SK-N-SH treated with all-trans-retinoic acid at 6 μM for 48 hours (cell line): ENCODE data around the gene UCKL1.

Experiments used
- ATAC-seq: fragments of 200-7000 bp; cut with Tn5 transposase; 3 replicates; pipeline ENCODE4 v1.9.1; 2020; ENCODE audit warnings: mild to moderate bottlenecking, moderate library complexity
- BACH2 ChIP-seq: fragments of 250-450 bp; sonication (Bioruptor Pico); IDR thresholded peaks from 2 replicates; pipeline ENCODE4 v1.9.0; 2021; ENCODE audit warnings: mild to moderate bottlenecking, borderline replicate concordance
- CSDC2 ChIP-seq: fragments of 250-450 bp; sonication (Bioruptor Pico); IDR thresholded peaks from 2 replicates; pipeline ENCODE4 v1.5.0; 2020; ENCODE audit warnings: mild to moderate bottlenecking, moderate library complexity
- ESRRG ChIP-seq: fragments of 250-450 bp; sonication (Bioruptor Pico); IDR thresholded peaks from 2 replicates; pipeline ENCODE4 v1.6.1; 2021; ENCODE audit warnings: mild to moderate bottlenecking
- GLIS3 ChIP-seq: fragments of 250-450 bp; sonication (Bioruptor Pico); IDR thresholded peaks from 2 replicates; pipeline ENCODE4 v1.5.0; 2020; ENCODE audit warnings: mild to moderate bottlenecking, moderate library complexity
- OSR1 ChIP-seq: fragments of 250-450 bp; sonication (Bioruptor Pico); IDR thresholded peaks from 2 replicates; pipeline ENCODE4 v1.8.0; 2022; ENCODE audit warnings: moderate library complexity, mild to moderate bottlenecking, inconsistent platforms
- PATZ1 ChIP-seq: fragments of 250-450 bp; sonication (Bioruptor Pico); IDR thresholded peaks from 2 replicates; pipeline ENCODE4 v1.8.0; 2020; ENCODE audit warnings: mild to moderate bottlenecking, moderate library complexity, borderline replicate concordance
- POU6F1 ChIP-seq: fragments of 250-450 bp; sonication (Bioruptor Pico); IDR thresholded peaks from 2 replicates; pipeline ENCODE4 v1.8.0; 2021; ENCODE audit warnings: low read depth, mild to moderate bottlenecking, moderate library complexity, borderline replicate concordance
- PPARA ChIP-seq: fragments of 250-450 bp; sonication (Bioruptor Pico); IDR thresholded peaks from 2 replicates; pipeline ENCODE4 v1.5.0; 2020; ENCODE audit warnings: mild to moderate bottlenecking, borderline replicate concordance
- RARB ChIP-seq: fragments of 250-450 bp; sonication (Bioruptor Pico); IDR thresholded peaks from 2 replicates; pipeline ENCODE4 v1.8.0; 2021; ENCODE audit warnings: mild to moderate bottlenecking, moderate library complexity
- SNAI2 ChIP-seq: fragments of 250-450 bp; sonication (Bioruptor Pico); IDR thresholded peaks from 2 replicates; pipeline ENCODE4 v1.5.0; 2020; ENCODE audit warnings: mild to moderate bottlenecking, moderate library complexity
- TOX ChIP-seq: fragments of 250-450 bp; sonication (Bioruptor Pico); IDR thresholded peaks from 2 replicates; pipeline ENCODE4 v1.8.0; 2021; ENCODE audit warnings: mild to moderate bottlenecking, moderate library complexity, borderline replicate concordance
- ZC3H10 ChIP-seq: fragments of 250-450 bp; sonication (Bioruptor Pico); IDR thresholded peaks from 2 replicates; pipeline ENCODE4 v1.5.1; 2021; ENCODE audit warnings: mild to moderate bottlenecking, moderate library complexity
- ZFP3 ChIP-seq: fragments of 250-450 bp; sonication (Bioruptor Pico); IDR thresholded peaks from 2 replicates; pipeline ENCODE4 v1.5.0; 2020; ENCODE audit warnings: mild to moderate bottlenecking, moderate library complexity
- ZFP30 ChIP-seq: fragments of 450-650 bp; formaldehyde crosslinking; IDR thresholded peaks from 2 replicates; pipeline ENCODE4 v1.5.0; 2022; ENCODE audit warnings: mild to moderate bottlenecking, moderate library complexity
- ZNF70 ChIP-seq: fragments of 450-650 bp; formaldehyde crosslinking; IDR thresholded peaks from 2 replicates; pipeline ENCODE4 v1.5.0; 2020; ENCODE audit warnings: mild to moderate bottlenecking, moderate library complexity
- ZNF8 ChIP-seq: fragments of 450-650 bp; formaldehyde crosslinking; IDR thresholded peaks from 2 replicates; pipeline ENCODE4 v1.5.0; 2020; ENCODE audit warnings: mild to moderate bottlenecking, moderate library complexity
- TF ChIP-seq, protein P1 (sequence below): fragments of 250-450 bp; sonication (Bioruptor Pico); IDR thresholded peaks from 2 replicates; pipeline ENCODE4 v1.5.1; 2020; ENCODE audit warnings: low read depth, mild to moderate bottlenecking, moderate library complexity
- TF ChIP-seq, protein P2 (sequence below): fragments of 250-450 bp; sonication (Bioruptor Pico); IDR thresholded peaks from 2 replicates; pipeline ENCODE4 v1.5.1; 2021; ENCODE audit warnings: mild to moderate bottlenecking, moderate library complexity

Gene UCKL1

GRCh38 chr20:63898882-63899558 is 57.2 kb downstream of the UCKL1 start:
- TF ChIP-seq, protein P1, sequence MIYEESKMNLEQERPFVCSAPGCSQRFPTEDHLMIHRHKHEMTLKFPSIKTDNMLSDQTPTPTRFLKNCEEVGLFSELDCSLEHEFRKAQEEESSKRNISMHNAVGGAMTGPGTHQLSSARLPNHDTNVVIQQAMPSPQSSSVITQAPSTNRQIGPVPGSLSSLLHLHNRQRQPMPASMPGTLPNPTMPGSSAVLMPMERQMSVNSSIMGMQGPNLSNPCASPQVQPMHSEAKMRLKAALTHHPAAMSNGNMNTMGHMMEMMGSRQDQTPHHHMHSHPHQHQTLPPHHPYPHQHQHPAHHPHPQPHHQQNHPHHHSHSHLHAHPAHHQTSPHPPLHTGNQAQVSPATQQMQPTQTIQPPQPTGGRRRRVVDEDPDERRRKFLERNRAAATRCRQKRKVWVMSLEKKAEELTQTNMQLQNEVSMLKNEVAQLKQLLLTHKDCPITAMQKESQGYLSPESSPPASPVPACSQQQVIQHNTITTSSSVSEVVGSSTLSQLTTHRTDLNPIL (CRISPR knock-in tag), result no peak
- TF ChIP-seq POU6F1 (CRISPR knock-in tag) (no peak), GLIS3 (CRISPR knock-in tag) (no peak), ZC3H10 (no peak), BACH2 (CRISPR knock-in tag) (no peak), RARB (CRISPR knock-in tag) (no peak), TOX (CRISPR knock-in tag) (no peak), ZFP3 (CRISPR knock-in tag) (no peak), PATZ1 (no peak)
- TF ChIP-seq, protein P2, sequence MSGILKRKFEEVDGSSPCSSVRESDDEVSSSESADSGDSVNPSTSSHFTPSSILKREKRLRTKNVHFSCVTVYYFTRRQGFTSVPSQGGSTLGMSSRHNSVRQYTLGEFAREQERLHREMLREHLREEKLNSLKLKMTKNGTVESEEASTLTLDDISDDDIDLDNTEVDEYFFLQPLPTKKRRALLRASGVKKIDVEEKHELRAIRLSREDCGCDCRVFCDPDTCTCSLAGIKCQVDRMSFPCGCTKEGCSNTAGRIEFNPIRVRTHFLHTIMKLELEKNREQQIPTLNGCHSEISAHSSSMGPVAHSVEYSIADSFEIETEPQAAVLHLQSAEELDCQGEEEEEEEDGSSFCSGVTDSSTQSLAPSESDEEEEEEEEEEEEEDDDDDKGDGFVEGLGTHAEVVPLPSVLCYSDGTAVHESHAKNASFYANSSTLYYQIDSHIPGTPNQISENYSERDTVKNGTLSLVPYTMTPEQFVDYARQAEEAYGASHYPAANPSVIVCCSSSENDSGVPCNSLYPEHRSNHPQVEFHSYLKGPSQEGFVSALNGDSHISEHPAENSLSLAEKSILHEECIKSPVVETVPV (CRISPR knock-in tag), result no peak
- ATAC-seq, result no peak

DNA sequence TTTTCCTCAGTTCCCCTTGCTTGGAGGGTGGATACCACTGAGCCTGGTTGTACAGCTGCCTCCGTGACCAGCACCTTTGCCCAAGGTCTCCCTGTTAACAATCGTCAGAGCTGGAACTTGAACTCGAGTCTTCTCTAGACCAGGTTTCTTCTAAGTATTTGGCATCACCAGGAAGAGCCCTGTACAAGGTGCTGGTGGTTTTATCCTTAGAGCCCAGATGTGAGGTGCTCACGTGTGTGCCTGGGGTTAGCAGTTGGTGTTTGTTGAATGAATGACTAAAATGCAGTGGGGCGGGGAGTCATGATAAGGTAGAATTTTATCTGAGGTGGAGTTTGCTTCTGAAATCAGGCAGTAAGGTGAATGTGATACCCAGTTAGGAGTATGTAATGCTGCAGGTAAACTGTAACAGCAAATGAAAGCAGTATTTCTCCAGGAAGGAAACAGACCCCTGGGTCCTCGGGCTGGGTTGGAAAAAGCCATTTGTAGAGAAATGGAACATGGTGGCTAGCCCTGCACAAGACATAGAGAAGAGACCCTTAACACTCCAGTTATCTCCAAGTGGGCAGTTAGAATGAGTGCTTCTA is 58.1 kb downstream of the UCKL1 start:
- no peak for ATAC-seq
- TF ChIP-seq ZFP3 (CRISPR knock-in tag), result no peak
- TF ChIP-seq BACH2 (CRISPR knock-in tag), result no peak
- no peak for TF ChIP-seq PATZ1
- no peak for TF ChIP-seq TOX (CRISPR knock-in tag)
- no peak for TF ChIP-seq ZFP30
- no peak for TF ChIP-seq ZNF8 (CRISPR knock-in tag)
- no peak for TF ChIP-seq ZNF70 (CRISPR knock-in tag)
- no peak for TF ChIP-seq OSR1
- TF ChIP-seq, protein P2 (CRISPR knock-in tag), result no peak
- no peak for TF ChIP-seq POU6F1 (CRISPR knock-in tag)
- no peak for TF ChIP-seq ESRRG (CRISPR knock-in tag)
- TF ChIP-seq CSDC2 (CRISPR knock-in tag), result no peak
- TF ChIP-seq PPARA (CRISPR knock-in tag), result no peak
- no peak for TF ChIP-seq SNAI2 (CRISPR knock-in tag)
